NCI-H128 (cell line): ENCODE results near the gene RMP24.
"Not testable (repeated sequence)": the region's sequence is repeated elsewhere in the genome, so short reads cannot be mapped to it uniquely, and the experiment has no call there.

Experiments
- DNase-seq: peaks from one replicate; lab custom pipeline; 2025; ENCODE audit not compliant: unreplicated experiment; lab: John Stamatoyannopoulos, UW

Gene RMP24

DNA sequence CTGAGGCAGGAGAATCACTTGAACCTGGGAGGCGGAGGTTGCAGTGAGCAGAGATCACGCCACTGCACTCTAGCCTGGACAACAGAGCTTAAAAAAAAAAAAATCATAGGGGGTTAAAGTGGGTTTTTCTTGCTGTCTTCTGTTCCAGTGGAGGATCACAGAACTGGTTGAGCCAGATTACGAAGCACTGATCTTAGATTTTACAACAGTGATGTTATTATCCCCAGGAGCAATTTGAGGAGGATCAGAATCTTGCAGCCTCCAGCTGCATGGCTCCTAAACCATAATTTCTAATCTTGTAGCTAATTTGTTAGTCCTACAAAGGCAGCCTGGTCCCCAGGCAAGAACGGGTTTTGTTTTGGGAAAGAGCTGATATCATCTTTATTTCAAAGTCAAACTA, 4.6 kb upstream of the RMP24 start:
- not testable (repeated sequence) for DNase-seq

DNA sequence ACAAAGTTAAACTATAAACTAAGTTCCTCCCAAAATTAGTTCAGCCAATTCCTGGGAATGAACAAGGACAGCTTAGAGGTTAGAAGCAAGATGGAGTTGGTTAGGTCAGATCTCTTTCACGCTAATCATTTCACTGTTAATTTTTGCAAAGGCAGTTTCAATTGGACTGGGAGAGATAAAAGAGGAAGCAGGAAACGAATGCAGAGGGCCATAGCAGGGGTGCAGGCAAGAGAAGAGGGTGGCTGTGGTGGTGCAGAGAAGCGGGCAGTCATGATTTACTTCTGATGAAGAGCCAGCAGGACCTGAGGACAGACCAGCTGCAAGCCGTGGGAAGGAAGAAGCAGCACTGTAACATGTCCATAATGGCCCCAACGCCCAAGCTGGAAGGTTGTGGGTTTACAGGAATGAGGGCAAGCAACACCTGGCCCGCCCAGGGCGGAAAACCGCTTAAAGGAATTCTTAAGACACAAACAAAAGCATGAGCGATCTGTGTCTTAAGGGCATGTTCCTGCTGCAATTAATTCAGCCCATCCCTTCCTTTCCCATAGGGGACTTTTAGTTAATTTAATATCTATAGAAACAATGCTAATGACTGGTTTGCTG, 4.1 kb upstream of the RMP24 start:
- no peak for DNase-seq

GRCh38 chr18:35969676-35970075, 2.8 kb upstream of the RMP24 start:
- no peak for DNase-seq

- DNase-seq: no peak
Measured at GRCh38 chr18:35971661-35972196, 750 bp upstream of the RMP24 start.

DNA sequence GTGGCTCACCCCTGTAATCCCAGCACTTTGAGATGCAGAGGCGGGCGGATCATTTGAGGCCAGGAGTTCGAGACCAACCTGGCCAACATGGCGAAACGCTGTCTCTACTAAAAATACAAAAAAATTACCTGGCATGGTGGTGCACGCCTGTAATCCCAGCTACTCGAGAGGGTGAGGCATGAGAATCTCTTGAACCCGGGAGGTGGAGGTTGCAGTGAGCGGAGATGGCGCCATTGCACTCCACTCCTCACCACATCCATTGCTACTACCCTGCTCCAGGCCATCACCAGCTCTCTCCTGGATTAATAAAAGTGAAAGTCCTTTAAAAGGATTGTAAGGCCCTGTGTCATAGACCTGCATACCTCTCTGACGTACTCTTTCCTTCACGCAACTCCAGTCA, 1.2 kb downstream of the RMP24 start:
- DNase-seq: no peak

GRCh38 chr18:35974181-35974580, 1.7 kb downstream of the RMP24 start:
- DNase-seq: no peak

DNA sequence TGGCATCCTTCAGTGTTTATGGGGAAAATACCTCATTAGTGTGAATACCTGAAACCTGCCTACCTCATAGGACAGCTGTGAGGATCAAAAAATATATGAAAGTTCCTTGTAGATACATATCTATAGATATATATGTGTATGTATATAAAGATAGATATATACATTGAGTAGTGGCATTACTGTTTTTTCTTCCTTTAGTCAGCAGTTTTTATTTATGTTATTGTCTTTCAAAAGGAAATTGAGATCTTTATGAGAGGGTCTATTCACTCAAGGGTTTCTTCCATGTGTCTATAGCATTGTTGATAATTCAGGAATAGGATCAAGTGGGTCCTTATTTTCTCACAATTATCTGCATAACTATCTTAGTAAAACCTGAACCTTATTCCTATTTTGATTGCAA, 6.6 kb downstream of the RMP24 start:
- no peak for DNase-seq

DNA sequence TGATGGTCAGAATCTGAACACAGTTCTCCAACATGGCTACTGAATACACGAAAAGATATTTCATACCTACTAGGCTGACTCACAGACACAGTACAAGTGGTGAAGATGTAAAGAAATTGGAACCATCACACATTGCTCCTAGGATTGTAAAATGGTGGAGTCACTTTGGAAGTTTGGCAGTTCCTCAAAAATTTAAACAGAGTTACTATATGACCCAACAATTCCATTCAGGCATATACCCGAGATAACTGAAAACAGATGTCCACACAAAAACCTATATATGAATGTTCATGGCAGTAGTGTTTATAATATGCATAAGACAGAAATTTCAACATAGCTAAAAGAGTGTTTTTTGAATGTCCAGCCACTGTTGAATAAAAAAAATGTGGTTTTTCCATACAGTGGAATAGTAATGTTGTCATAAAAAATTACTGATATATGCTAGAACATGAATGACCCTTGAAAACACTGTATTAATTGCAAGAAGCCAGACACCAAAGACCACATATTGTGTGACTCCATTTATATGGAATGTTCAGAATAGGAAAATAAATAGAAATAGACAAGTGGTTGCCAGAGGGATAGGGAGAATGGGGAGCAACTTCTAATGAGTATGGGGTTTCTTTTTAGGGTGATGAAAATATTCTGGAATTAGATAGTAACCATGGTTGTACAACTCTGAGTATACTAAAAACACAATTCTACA, 10.1 kb downstream of the RMP24 start:
- no peak for DNase-seq

GRCh38 chr18:35983147-35983546, 10.7 kb downstream of the RMP24 start:
- DNase-seq: no peak

DNA sequence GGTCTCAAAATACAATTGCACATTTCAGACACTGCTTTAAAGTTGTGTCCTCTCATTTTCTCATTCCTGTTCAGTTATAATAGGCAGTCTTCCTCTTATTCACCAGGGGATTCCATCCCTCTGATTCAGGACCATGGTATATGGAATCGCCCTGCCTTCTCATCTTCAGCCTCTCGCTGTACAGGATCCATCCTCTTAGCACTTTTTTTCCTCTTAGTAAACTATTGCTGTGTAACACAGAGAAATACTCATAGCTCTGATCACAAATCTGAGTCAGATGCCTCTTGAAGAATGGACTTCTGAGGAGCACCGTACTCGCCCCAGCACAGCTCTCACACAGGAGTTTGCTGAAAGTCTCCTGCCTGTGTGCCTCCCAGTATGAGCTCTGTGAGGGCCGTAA, 11.3 kb downstream of the RMP24 start:
- DNase-seq: no peak

GRCh38 chr18:35991696-35992095, 19.2 kb downstream of the RMP24 start:
- no peak for DNase-seq

GRCh38 chr18:35993013-35993412, 20.5 kb downstream of the RMP24 start:
- DNase-seq: no peak

GRCh38 chr18:35998967-35999366, 26.5 kb downstream of the RMP24 start:
- DNase-seq: no peak

GRCh38 chr18:35999925-36000324, 27.4 kb downstream of the RMP24 start:
- DNase-seq: no peak

DNA sequence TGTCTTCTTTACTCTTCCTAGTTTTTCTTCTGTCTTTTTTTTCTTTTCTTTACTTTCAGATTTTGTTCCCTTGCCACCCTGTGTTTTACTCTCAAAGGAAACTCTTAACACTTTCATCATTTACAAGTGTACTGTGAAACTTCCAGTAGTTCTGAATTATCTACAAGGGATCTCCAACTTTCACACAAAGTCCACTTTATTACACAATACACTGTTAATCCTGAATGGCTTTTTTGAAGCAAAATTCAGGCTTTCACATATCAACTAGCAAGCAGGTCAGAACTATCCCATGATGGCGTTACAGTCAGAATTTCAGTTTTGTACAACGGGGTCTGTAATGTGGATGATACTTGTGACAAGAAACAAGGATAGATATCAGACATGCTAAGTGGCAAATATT, 34.5 kb downstream of the RMP24 start:
- no peak for DNase-seq

DNA sequence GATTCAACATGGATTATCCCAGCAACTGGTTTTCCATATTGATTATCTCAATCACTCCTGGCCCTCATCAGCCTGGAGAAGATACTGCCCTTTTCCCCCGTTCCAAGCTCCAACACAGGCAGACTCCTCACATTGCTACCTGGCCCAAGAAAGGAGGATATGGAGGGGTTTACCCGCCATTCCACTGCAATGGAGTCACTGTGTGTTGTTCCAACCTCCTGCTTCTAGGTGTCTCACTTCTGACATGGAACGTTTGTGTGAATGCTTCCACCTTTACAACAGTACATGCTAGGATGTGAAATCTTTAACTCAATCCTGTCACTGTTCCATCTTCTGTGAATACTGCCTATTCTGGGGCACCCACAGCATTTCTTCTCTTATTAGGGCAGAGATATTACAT, 36.7 kb downstream of the RMP24 start:
- DNase-seq: no peak

DNA sequence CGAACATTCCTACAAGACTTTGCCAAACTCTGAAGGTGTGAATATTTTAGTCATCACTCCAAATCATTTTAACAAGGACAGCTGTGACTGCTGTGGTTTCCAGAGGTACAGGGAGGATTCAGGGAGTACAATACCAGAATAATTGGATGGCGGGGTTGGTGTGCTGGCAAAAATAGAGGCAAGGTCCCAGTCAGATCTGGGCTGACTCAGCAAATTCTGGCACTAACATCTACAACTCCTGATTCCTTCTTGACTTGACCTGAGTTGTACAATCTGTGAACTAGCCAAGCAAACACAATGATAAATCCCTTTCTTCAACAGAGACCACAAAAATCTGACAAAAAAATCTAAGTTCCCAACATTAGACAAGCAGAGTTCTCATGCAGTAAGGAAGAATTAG, 40.4 kb downstream of the RMP24 start:
- no peak for DNase-seq

DNA sequence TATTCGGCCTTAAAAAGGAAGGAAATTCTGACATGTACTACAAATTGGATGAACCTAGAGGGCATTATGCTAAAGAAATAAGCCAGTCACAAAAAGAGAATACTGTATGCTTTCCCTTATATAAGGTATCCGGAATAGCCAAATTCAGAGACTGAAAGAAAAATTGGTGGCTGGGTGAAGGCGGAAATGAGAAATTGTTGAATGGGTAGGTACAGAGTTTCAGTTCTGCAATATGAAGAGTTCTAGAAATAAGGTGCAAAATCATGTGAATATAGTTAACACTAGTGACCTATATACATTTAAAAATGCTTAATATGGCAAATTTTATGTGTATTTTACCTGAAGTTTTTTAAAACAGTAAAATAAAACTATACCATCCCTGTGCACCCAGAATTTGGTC, 43.1 kb downstream of the RMP24 start:
- DNase-seq: no peak

GRCh38 chr18:36017232-36017631, 44.8 kb downstream of the RMP24 start:
- DNase-seq: no peak

GRCh38 chr18:36020174-36020711, 47.8 kb downstream of the RMP24 start:
- DNase-seq: no peak

DNA sequence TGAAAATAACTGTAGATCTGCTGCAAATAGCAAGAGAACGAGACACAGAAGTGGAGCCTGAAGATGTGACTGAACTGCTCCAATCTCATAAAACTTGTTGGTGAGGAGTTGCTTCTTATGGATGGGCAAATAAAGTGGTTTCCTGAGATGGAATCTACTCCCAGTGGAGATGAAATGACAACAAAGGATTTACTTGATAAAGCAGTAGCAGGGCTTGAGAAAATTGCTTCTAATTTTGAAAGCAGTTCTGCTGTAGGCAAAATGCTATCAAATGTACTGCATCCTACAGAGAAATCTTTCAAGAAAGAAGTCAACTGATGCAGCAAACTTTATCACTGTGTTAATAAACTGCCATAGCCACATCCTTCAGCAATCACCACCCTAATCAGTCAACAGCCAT, 50.9 kb downstream of the RMP24 start:
- no peak for DNase-seq

- DNase-seq: not testable (repeated sequence)
Measured at GRCh38 chr18:36024241-36024640, 51.8 kb downstream of the RMP24 start.
